Measurements from ENCODE around the gene SLAMF8.

SLAMF8 gene

GRCh38 chr1:159835862-159836525 is 9.3 kb downstream of the SLAMF8 start:
- no peak overlapping the region for H3K9ac ChIP-seq (ENCODE audit: low read length)
- H3K4me3 ChIP-seq (ENCODE audit: low read depth in 1 of 2, low read length in 2 of 2) = no peak overlapping the region
- H3K36me3 ChIP-seq (ENCODE audit: insufficient read depth, low read length) = peaks cover 5% of the 10 kb centered on the region
- no peaks in the 10 kb centered on the region for H3K9me3 ChIP-seq (ENCODE audit: low read length)
- no peaks in the 10 kb centered on the region for H3K4me1 ChIP-seq (ENCODE audit: insufficient read depth, low read length)
- H3K27me3 ChIP-seq (ENCODE audit: control insufficient read depth in 1 of 2, insufficient read depth in 2 of 2, low read length in 2 of 2) = no peaks in the 10 kb centered on the region
- H3K27ac ChIP-seq (ENCODE audit: low read depth, low read length) = no peak overlapping the region

GRCh38 chr1:159838715-159839114 is 12.0 kb downstream of the SLAMF8 start:
- no peak overlapping the region for H3K27ac ChIP-seq (ENCODE audit: low read depth, low read length)
- H3K4me1 ChIP-seq (ENCODE audit: insufficient read depth, low read length) = no peaks in the 10 kb centered on the region
- peaks cover 5% of the 10 kb centered on the region for H3K36me3 ChIP-seq (ENCODE audit: insufficient read depth, low read length)
- H3K27me3 ChIP-seq (ENCODE audit: control insufficient read depth in 1 of 2, insufficient read depth in 2 of 2, low read length in 2 of 2) = no peaks in the 10 kb centered on the region
- H3K4me3 ChIP-seq (ENCODE audit: low read depth in 1 of 2, low read length in 2 of 2) = no peak overlapping the region
- no peaks in the 10 kb centered on the region for H3K9me3 ChIP-seq (ENCODE audit: low read length)
- H3K9ac ChIP-seq (ENCODE audit: low read length) = no peak overlapping the region

DNA sequence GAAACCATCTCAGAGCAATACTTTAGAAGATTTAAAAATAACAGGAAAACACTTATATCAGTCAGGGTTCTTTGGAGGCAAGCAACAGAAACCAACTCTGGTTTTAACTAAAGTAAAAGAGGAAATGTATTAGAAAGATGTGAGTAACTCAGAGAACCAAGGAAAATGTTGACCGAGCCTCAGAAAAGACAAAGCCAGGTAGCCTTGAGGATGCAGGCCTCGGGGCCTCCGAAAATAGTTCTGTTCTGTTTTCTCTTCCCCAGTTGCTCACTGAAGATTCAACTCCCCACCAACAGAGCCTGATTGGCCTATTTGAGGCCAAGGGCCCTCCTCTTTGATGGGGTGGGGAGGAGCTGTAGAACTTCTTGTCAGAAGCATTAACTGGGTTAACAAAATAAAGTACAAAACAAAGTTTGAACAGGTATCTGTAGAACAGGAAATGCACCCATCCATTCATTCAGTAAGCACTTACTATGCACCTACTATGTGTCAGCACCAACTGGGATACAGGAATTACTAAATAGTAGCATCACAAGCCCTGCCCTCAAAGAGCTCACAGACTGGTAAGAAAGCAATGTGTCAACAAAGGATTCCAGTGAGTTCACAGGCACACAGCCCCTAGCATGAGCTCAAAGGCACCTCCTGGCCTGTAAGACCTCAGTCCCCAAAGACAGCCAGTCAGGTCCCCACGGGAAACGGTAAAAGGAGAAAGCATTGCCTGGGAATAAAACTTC is 12.6 kb downstream of the SLAMF8 start:
- Histone ChIP-seq H3K27ac (ENCODE audit: low read depth, low read length) (no peak overlapping the region), H3K4me1 (ENCODE audit: insufficient read depth, low read length) (no peaks in the 10 kb centered on the region), H3K9ac (ENCODE audit: low read length) (no peak overlapping the region), H3K4me3 (ENCODE audit: low read depth in 1 of 2, low read length in 2 of 2) (no peak overlapping the region), H3K27me3 (ENCODE audit: control insufficient read depth in 1 of 2, insufficient read depth in 2 of 2, low read length in 2 of 2) (no peaks in the 10 kb centered on the region), H3K9me3 (ENCODE audit: low read length) (no peaks in the 10 kb centered on the region), H3K36me3 (ENCODE audit: insufficient read depth, low read length) (peaks cover 5% of the 10 kb centered on the region)

DNA sequence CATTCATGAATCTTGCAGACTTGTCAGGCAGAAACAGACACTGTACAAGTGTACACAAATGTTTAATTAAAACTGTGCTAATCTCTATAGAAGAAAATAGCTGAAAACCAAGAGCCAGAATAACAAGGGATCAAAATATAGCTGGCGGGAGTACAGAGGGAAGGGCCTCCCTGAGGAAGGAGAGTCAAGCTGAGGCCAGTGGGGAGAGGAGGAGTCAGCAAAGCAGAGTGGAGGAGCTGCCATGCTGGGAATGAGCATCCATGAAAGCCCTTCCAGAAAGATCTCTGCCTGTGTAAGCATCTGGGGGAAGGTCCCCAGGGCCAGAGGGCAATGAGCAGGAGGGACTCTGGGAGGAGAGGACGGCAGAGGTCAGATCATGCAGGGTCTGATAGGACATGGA is 15.1 kb downstream of the SLAMF8 start:
- peaks cover 5% of the 10 kb centered on the region for H3K36me3 ChIP-seq (ENCODE audit: insufficient read depth, low read length)
- H3K4me3 ChIP-seq (ENCODE audit: low read depth in 1 of 2, low read length in 2 of 2) = no peak overlapping the region
- H3K27ac ChIP-seq (ENCODE audit: low read depth, low read length) = no peak overlapping the region
- H3K27me3 ChIP-seq (ENCODE audit: control insufficient read depth in 1 of 2, insufficient read depth in 2 of 2, low read length in 2 of 2) = no peaks in the 10 kb centered on the region
- H3K4me1 ChIP-seq (ENCODE audit: insufficient read depth, low read length) = no peaks in the 10 kb centered on the region
- no peaks in the 10 kb centered on the region for H3K9me3 ChIP-seq (ENCODE audit: low read length)
- no peak overlapping the region for H3K9ac ChIP-seq (ENCODE audit: low read length)

DNA sequence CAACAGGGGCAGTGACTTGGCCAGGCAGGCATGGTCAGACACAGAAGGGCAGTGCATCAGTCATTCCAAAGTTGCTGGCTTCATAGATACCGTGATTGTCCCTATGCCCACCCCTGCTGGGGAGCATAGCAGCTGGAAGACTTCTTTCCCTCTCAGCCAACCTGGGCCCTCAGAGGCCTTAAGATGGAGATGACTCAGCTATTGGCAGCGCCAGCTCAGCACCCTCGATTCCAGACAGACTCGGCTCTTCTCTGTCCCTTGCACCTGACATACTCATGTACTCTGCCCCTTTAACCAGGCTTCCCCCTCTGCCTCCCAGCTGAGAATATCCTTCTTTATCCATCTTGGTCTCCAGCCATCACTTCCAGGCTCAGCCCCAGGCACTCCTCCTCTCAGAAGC is 16.8 kb downstream of the SLAMF8 start:
- Histone ChIP-seq H3K36me3 (ENCODE audit: insufficient read depth, low read length) (peaks cover 5% of the 10 kb centered on the region), H3K9me3 (ENCODE audit: low read length) (no peaks in the 10 kb centered on the region), H3K9ac (ENCODE audit: low read length) (no peak overlapping the region), H3K27me3 (ENCODE audit: control insufficient read depth in 1 of 2, insufficient read depth in 2 of 2, low read length in 2 of 2) (no peaks in the 10 kb centered on the region), H3K4me3 (ENCODE audit: low read depth in 1 of 2, low read length in 2 of 2) (no peak overlapping the region), H3K27ac (ENCODE audit: low read depth, low read length) (no peak overlapping the region), H3K4me1 (ENCODE audit: insufficient read depth, low read length) (no peaks in the 10 kb centered on the region)

GRCh38 chr1:159845751-159846629 is 19.3 kb downstream of the SLAMF8 start:
- Histone ChIP-seq H3K27me3 (ENCODE audit: control insufficient read depth in 1 of 2, insufficient read depth in 2 of 2, low read length in 2 of 2) (no peaks in the 10 kb centered on the region), H3K4me3 (ENCODE audit: low read depth in 1 of 2, low read length in 2 of 2) (no peak overlapping the region)

DNA sequence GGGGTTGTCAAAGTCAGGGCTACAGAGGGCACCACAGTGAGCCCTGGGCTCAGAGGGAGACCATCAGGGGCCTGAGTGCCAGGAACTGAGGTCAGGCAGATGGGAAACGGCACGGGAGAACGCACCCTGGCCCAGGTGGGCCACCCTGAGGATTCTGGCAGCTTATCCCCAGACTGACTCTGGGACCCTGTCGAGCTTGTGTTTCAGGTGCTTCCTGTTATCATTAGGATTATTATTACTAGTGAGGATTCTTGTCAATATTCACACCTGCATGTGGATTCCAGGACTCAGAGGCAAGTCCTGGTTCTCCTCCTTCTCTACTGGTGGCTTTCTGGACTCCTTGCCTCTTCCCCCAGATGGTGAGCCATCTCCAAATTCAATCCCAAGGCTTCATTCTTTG is 20.6 kb downstream of the SLAMF8 start:
- H3K9me3 ChIP-seq (ENCODE audit: low read length) = no peaks in the 10 kb centered on the region
- no peaks in the 10 kb centered on the region for H3K27me3 ChIP-seq (ENCODE audit: control insufficient read depth in 1 of 2, insufficient read depth in 2 of 2, low read length in 2 of 2)
- no peak overlapping the region for H3K4me3 ChIP-seq (ENCODE audit: low read depth in 1 of 2, low read length in 2 of 2)
- no peaks in the 10 kb centered on the region for H3K4me1 ChIP-seq (ENCODE audit: insufficient read depth, low read length)
- H3K9ac ChIP-seq (ENCODE audit: low read length) = no peak overlapping the region
- no peak overlapping the region for H3K27ac ChIP-seq (ENCODE audit: low read depth, low read length)
- H3K36me3 ChIP-seq (ENCODE audit: insufficient read depth, low read length) = no peaks in the 10 kb centered on the region

More at GRCh38 chr1:159845751-159846629, 19.3 kb downstream of the SLAMF8 start:
- Histone ChIP-seq H3K4me1 (ENCODE audit: insufficient read depth, low read length) (no peaks in the 10 kb centered on the region), H3K36me3 (ENCODE audit: insufficient read depth, low read length) (no peaks in the 10 kb centered on the region), H3K9ac (ENCODE audit: low read length) (no peak overlapping the region), H3K9me3 (ENCODE audit: low read length) (no peaks in the 10 kb centered on the region), H3K27ac (ENCODE audit: low read depth, low read length) (no peak overlapping the region)

- Histone ChIP-seq H3K9ac (ENCODE audit: low read length) (no peak overlapping the region), H3K27me3 (ENCODE audit: control insufficient read depth in 1 of 2, insufficient read depth in 2 of 2, low read length in 2 of 2) (no peaks in the 10 kb centered on the region), H3K27ac (ENCODE audit: low read depth, low read length) (no peak overlapping the region), H3K4me3 (ENCODE audit: low read depth in 1 of 2, low read length in 2 of 2) (no peak overlapping the region), H3K9me3 (ENCODE audit: low read length) (no peaks in the 10 kb centered on the region), H3K36me3 (ENCODE audit: insufficient read depth, low read length) (no peaks in the 10 kb centered on the region), H3K4me1 (ENCODE audit: insufficient read depth, low read length) (peaks cover 6% of the 10 kb centered on the region)
Measured at GRCh38 chr1:159848326-159848725, 21.7 kb downstream of the SLAMF8 start.

GRCh38 chr1:159849626-159850366 is 23.1 kb downstream of the SLAMF8 start:
- no peaks in the 10 kb centered on the region for H3K36me3 ChIP-seq (ENCODE audit: insufficient read depth, low read length)
- H3K9me3 ChIP-seq (ENCODE audit: low read length) = no peaks in the 10 kb centered on the region
- H3K4me1 ChIP-seq (ENCODE audit: insufficient read depth, low read length) = peaks cover 12% of the 10 kb centered on the region
- no peak overlapping the region for H3K27ac ChIP-seq (ENCODE audit: low read depth, low read length)
- H3K4me3 ChIP-seq (ENCODE audit: low read depth in 1 of 2, low read length in 2 of 2) = no peak overlapping the region
- H3K27me3 ChIP-seq (ENCODE audit: control insufficient read depth in 1 of 2, insufficient read depth in 2 of 2, low read length in 2 of 2) = no peaks in the 10 kb centered on the region
- no peak overlapping the region for H3K9ac ChIP-seq (ENCODE audit: low read length)

- peaks cover 12% of the 10 kb centered on the region for H3K4me1 ChIP-seq (ENCODE audit: insufficient read depth, low read length)
- H3K27me3 ChIP-seq (ENCODE audit: control insufficient read depth in 1 of 2, insufficient read depth in 2 of 2, low read length in 2 of 2) = no peaks in the 10 kb centered on the region
- no peak overlapping the region for H3K4me3 ChIP-seq (ENCODE audit: low read depth in 1 of 2, low read length in 2 of 2)
- H3K36me3 ChIP-seq (ENCODE audit: insufficient read depth, low read length) = no peaks in the 10 kb centered on the region
- no peaks in the 10 kb centered on the region for H3K9me3 ChIP-seq (ENCODE audit: low read length)
- H3K9ac ChIP-seq (ENCODE audit: low read length) = no peak overlapping the region
- no peak overlapping the region for H3K27ac ChIP-seq (ENCODE audit: low read depth, low read length)
Measured at GRCh38 chr1:159851407-159851806, 24.7 kb downstream of the SLAMF8 start.

Measured in muscle layer of colon (tissue), 2 donors.